Fibroblast of gingiva (primary cell): Measurements from ENCODE around the gene SIL1.
"Not testable (repeated sequence)": the region's sequence is repeated elsewhere in the genome, so short reads cannot be mapped to it uniquely, and the experiment has no call there.

Experiments used
- DNase-seq: peaks from one replicate; pipeline ENCODE4 v3.0.0-alpha.2; 2011; ENCODE audit warnings: low read depth

The SIL1 gene

GRCh38 chr5:139177281-139177680 is 20.9 kb downstream of the SIL1 start:
- DNase-seq: not testable (repeated sequence)

- DNase-seq: not testable (repeated sequence)
These were observed 23.8 kb downstream of the SIL1 start for GRCh38 chr5:139174382-139174781.

GRCh38 chr5:139171779-139172404 is 26.3 kb downstream of the SIL1 start:
- DNase-seq: no peak

GRCh38 chr5:139167952-139168720 is 30.0 kb downstream of the SIL1 start:
- DNase-seq: no peak

- no peak for DNase-seq
These were observed 30.6 kb downstream of the SIL1 start for GRCh38 chr5:139167533-139167932.

- no peak for DNase-seq
These were observed 31.1 kb downstream of the SIL1 start for GRCh38 chr5:139167063-139167462.

GRCh38 chr5:139164897-139165296 is 33.3 kb downstream of the SIL1 start:
- DNase-seq: not testable (repeated sequence)

GRCh38 chr5:139164020-139164419 is 34.1 kb downstream of the SIL1 start:
- no peak for DNase-seq

- DNase-seq: no peak
These were observed 35.7 kb downstream of the SIL1 start for GRCh38 chr5:139162448-139162847.

- DNase-seq: peak; percentile 28
These were observed 39.4 kb downstream of the SIL1 start for GRCh38 chr5:139158791-139159190.

- no peak for DNase-seq
These were observed 40.6 kb downstream of the SIL1 start for GRCh38 chr5:139157556-139157955.

- DNase-seq: no peak
These were observed 41.4 kb downstream of the SIL1 start for GRCh38 chr5:139156814-139157213.

GRCh38 chr5:139155333-139155732 is 42.8 kb downstream of the SIL1 start:
- no peak for DNase-seq

- DNase-seq: no peak
These were observed 46.3 kb downstream of the SIL1 start for GRCh38 chr5:139151902-139152301.

GRCh38 chr5:139150367-139150999 is 47.7 kb downstream of the SIL1 start:
- DNase-seq: no peak

GRCh38 chr5:139149477-139150199 is 48.5 kb downstream of the SIL1 start:
- peak; percentile 13 for DNase-seq

GRCh38 chr5:139148986-139149385 is 49.2 kb downstream of the SIL1 start:
- DNase-seq: no peak

- no peak for DNase-seq
These were observed 49.9 kb downstream of the SIL1 start for GRCh38 chr5:139148306-139148705.

GRCh38 chr5:139147483-139148087 is 50.6 kb downstream of the SIL1 start:
- DNase-seq: peak; percentile 69

- DNase-seq: no peak
These were observed 51.2 kb downstream of the SIL1 start for GRCh38 chr5:139146809-139147482.

GRCh38 chr5:139141446-139142204 is 56.5 kb downstream of the SIL1 start:
- peak; percentile 81 for DNase-seq
